Measurements from ENCODE around the gene AXDND1. TPM values are rescaled to one million over a fixed set of nuclear protein-coding genes. Genes with fewer than 3 reads are reported as not detected.
A peak's percentile ranks its signal among the peaks of the same experiment; 100 is the strongest.

The AXDND1 gene
- total RNA-seq, 2 donors from 2014 or later: 3.6 TPM; not detected in 1

GRCh38 chr1:179599623-179600249, 234.0 kb downstream of the AXDND1 start:
- Histone ChIP-seq H3K4me3 (no peak overlapping the region), H3K9me3 (no peaks in the 10 kb centered on the region), H3K4me1 (no peaks in the 10 kb centered on the region), H3K27ac (no peak overlapping the region), H3K36me3 (replicated peaks in 1 of 2; ENCODE audit: insufficient read depth in 1 of 2, low read depth in 2 of 2) (no peaks in the 10 kb centered on the region), H3K27me3 (no peaks in the 10 kb centered on the region)
- ATAC-seq (peak; percentile 69), DNase-seq (peak in 2 of 4 donors; percentile 49 to 61)
- intact Hi-C loops (cut with DNase I): no loop called here
- TF ChIP-seq POLR2A (IDR thresholded peaks at IDR 0.05) (no peak), CTCF (IDR thresholded peaks at IDR 0.05) (peak in 6 of 7 experiments; percentile 19 to 65 (median 47))

GRCh38 chr1:179601093-179601492, 235.3 kb downstream of the AXDND1 start:
- Histone ChIP-seq H3K4me1 (no peaks in the 10 kb centered on the region), H3K27me3 (no peaks in the 10 kb centered on the region), H3K9me3 (no peaks in the 10 kb centered on the region), H3K4me3 (no peak overlapping the region), H3K36me3 (replicated peaks in 1 of 2; ENCODE audit: insufficient read depth in 1 of 2, low read depth in 2 of 2) (no peaks in the 10 kb centered on the region), H3K27ac (no peak overlapping the region)
- 67 to 82% methylated on average over 1 of the region's 1 CpG for WGBS, 2 donors
- intact Hi-C loops (cut with DNase I): no loop called here
- DNase-seq (no peak), ATAC-seq (no peak)
- TF ChIP-seq POLR2A (IDR thresholded peaks at IDR 0.05) (no peak), CTCF (IDR thresholded peaks at IDR 0.05) (no peak)

Small RNA genes lying within 50 kb of the gene (small RNA-seq; reads per million reads assigned to genes)
- not detected for gene MEF2AP1
- not detected for gene RNU5F-2P

Other genes with a start within 250 kb of the AXDND1 start
- gene ABL2, start 136.3 kb upstream of the AXDND1 start, total RNA-seq: 10 to 100 TPM; 10.1 to 12.5 TPM
- gene SOAT1, start 72.2 kb upstream of the AXDND1 start, total RNA-seq: 10 to 100 TPM; 19.1 to 25.4 TPM
- gene NPHS2, start 210.0 kb downstream of the AXDND1 start, total RNA-seq: not detected
- not detected for gene TDRD5, start 225.9 kb downstream of the AXDND1 start, total RNA-seq